Lower lobe of right lung (tissue), 2 donors: ENCODE results near the gene PFN1. TPM values are rescaled to one million over a fixed set of nuclear protein-coding genes. Genes with fewer than 3 reads are reported as not detected.
"Not testable (repeated sequence)": the region's sequence is repeated elsewhere in the genome, so short reads cannot be mapped to it uniquely, and the experiment has no call there.

ENCODE experiments used
- ATAC-seq, 2 donors: fragments of 200-7000 bp; cut with Tn5 transposase; one replicate each; pipeline ENCODE4 v1.9.1; 2020 to 2022; ENCODE audit warnings: mild to moderate bottlenecking in 2 of 2, moderate library complexity in 2 of 2
- DNase-seq: peaks from one replicate; pipeline ENCODE4 v3.0.0-alpha.2; 2020
- H3K27ac ChIP-seq: fragments of 200-600 bp; one replicate; pipeline ENCODE4 v1.8.0; 2022
- H3K27me3 ChIP-seq: fragments of 200-600 bp; one replicate; pipeline ENCODE4 v1.8.0; 2022; ENCODE audit warnings: low read depth
- H3K36me3 ChIP-seq: fragments of 200-600 bp; one replicate; pipeline ENCODE4 v1.8.0; 2022; ENCODE audit warnings: mild to moderate bottlenecking
- H3K4me1 ChIP-seq: fragments of 200-600 bp; one replicate; pipeline ENCODE4 v1.8.0; 2022
- H3K4me3 ChIP-seq: fragments of 200-600 bp; one replicate; pipeline ENCODE4 v1.8.0; 2022; ENCODE audit warnings: mild to moderate bottlenecking
- H3K9me3 ChIP-seq: fragments of 200-600 bp; one replicate; pipeline ENCODE4 v1.8.0; 2022
- intact Hi-C: fragments of 100-400 bp; cut with DNase I; formaldehyde crosslinking; loops from one replicate; pipeline ENCODE4 v1.11.0; 2022
- total RNA-seq: library from RNA; stranded (reverse); fragmentation: NEBNext Ultra II Directional; extraction: Animal tissue kit (Norgen Biotek cat#: 25700); gene quantifications from one replicate; pipeline ENCODE4 v1.2.1, GENCODE V29; 2021
- TF ChIP-seq, protein P1 (sequence below): fragments of 200-600 bp; IDR thresholded peaks from one replicate; pipeline ENCODE4 v1.8.0; 2022; ENCODE audit warnings: antibody characterized with exemption, mild to moderate bottlenecking
- donor health status: DM: no; HTN: yes; CAD: no; lungs with severe emphysema.

The PFN1 gene
- total RNA-seq, 1 donor from 2014 or later = 528 TPM

DNA sequence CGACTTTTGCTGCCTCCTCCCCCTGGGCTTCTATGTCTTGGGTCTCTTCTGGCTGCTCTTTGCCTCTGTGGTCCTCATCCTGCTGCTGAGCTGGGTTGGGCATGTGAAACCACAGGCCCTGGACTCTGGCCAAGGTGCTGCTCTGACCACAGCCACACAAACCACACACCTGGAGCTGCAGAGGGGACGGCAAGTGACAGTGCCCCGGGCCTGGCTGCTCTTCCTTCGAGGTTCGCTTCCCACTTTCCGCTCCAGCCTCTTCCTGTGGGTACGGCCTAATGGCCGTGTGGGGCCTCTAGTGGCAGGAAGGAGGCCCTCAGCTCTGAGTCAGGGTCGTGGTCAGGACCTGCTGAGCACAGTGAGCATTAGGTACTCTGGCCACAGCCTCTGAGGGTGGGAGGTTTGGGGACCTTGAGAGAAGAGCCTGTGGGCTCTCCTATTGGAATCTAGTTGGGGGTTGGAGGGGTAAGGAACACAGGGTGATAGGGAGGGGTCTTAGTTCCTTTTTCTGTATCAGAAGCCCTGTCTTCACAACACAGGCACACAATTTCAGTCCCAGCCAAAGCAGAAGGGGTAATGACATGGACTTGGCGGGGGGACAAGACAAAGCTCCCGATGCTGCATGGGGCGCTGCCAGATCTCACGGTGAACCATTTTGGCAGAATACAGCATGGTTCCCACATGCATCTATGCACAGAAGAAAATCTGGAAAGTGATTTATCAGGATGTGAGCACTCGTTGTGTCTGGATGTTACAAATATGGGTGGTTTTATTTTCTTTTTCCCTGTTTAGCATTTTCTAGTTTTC lies 14.0 kb downstream of the PFN1 start:
- H3K4me3 ChIP-seq = no peak overlapping the region
- H3K4me1 ChIP-seq = peaks cover 26% of the 10 kb centered on the region
- ATAC-seq (peak; percentile 18 to 48), DNase-seq (no peak)
- no peak overlapping the region for H3K27ac ChIP-seq
- intact Hi-C loops = no loop called here
- no peaks in the 10 kb centered on the region for H3K9me3 ChIP-seq
- peaks cover 28% of the 10 kb centered on the region for H3K36me3 ChIP-seq
- TF ChIP-seq, protein P1, sequence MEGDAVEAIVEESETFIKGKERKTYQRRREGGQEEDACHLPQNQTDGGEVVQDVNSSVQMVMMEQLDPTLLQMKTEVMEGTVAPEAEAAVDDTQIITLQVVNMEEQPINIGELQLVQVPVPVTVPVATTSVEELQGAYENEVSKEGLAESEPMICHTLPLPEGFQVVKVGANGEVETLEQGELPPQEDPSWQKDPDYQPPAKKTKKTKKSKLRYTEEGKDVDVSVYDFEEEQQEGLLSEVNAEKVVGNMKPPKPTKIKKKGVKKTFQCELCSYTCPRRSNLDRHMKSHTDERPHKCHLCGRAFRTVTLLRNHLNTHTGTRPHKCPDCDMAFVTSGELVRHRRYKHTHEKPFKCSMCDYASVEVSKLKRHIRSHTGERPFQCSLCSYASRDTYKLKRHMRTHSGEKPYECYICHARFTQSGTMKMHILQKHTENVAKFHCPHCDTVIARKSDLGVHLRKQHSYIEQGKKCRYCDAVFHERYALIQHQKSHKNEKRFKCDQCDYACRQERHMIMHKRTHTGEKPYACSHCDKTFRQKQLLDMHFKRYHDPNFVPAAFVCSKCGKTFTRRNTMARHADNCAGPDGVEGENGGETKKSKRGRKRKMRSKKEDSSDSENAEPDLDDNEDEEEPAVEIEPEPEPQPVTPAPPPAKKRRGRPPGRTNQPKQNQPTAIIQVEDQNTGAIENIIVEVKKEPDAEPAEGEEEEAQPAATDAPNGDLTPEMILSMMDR = peak; percentile 16
- no peaks in the 10 kb centered on the region for H3K27me3 ChIP-seq

DNA sequence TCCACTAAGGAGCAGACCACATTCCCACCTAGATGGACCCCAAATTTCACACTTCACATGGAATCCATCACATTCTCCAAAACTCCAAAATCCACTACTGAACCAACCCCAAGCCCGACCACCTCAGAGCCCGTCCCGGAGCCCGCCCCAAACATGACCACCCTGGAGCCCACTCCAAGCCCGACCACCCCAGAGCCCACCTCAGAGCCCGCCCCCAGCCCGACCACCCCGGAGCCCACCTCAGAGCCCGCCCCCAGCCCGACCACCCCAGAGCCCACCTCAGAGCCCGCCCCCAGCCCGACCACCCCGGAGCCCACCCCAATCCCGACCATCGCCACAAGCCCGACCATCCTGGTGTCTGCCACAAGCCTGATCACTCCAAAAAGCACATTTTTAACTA lies 14.7 kb downstream of the PFN1 start:
- Histone ChIP-seq H3K9me3 (no peaks in the 10 kb centered on the region), H3K4me1 (peaks cover 19% of the 10 kb centered on the region), H3K36me3 (peaks cover 28% of the 10 kb centered on the region), H3K27me3 (no peaks in the 10 kb centered on the region), H3K27ac (no peak overlapping the region), H3K4me3 (no peak overlapping the region)
- intact Hi-C loops = no loop called here
- no peak for DNase-seq
- TF ChIP-seq, protein P1 = no peak
- no peak for ATAC-seq

DNA sequence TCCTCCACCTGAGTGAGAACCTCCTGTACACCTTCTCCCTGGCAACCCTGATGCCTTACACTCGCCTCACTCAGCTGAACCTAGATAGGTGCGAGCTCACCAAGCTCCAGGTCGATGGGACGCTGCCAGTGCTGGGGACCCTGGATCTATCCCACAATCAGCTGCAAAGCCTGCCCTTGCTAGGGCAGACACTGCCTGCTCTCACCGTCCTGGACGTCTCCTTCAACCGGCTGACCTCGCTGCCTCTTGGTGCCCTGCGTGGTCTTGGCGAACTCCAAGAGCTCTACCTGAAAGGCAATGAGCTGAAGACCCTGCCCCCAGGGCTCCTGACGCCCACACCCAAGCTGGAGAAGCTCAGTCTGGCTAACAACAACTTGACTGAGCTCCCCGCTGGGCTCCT lies 15.6 kb downstream of the PFN1 start:
- intact Hi-C loops = no loop called here
- H3K27me3 ChIP-seq = no peaks in the 10 kb centered on the region
- H3K27ac ChIP-seq = no peak overlapping the region
- DNase-seq (no peak), ATAC-seq (no peak)
- H3K9me3 ChIP-seq = no peaks in the 10 kb centered on the region
- H3K4me1 ChIP-seq = peaks cover 10% of the 10 kb centered on the region
- H3K4me3 ChIP-seq = no peak overlapping the region
- H3K36me3 ChIP-seq = peaks cover 20% of the 10 kb centered on the region
- TF ChIP-seq, protein P1 = no peak

DNA sequence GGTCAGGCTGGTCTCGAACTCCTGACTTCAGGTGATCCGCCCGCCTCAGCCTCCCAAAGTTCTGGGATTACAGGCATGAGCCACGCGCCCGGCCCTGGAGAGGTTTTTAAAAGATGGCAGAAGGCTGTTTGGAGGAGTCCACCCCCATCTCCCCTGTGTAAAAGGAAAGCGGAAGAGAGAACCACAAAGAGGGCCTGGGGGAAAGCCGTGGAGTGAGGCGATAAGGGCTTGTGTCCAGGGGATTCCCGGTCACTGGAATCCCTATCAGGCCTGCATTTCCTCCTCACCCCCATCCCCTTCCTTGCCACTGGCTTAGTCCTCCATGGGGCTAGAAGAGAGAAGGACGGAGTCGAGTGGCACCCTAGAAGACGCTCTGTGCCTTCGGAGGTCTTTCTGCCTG lies 16.4 kb downstream of the PFN1 start, which contains the start of gene GP1BA:
GP1BA (plus strand) TSS at position 315 of the 400 bp plus-strand sequence. CDS start 328 bp downstream, outside the sequence.
- Histone ChIP-seq H3K36me3 (peaks cover 12% of the 10 kb centered on the region), H3K27me3 (no peaks in the 10 kb centered on the region), H3K9me3 (no peaks in the 10 kb centered on the region), H3K4me3 (no peak within 1 kb of the TSS), H3K27ac (no peak within 1 kb of the TSS), H3K4me1 (peaks cover 8% of the 10 kb centered on the region)
- TF ChIP-seq, protein P1 = no peak
- DNase-seq = no peak
- intact Hi-C loops = no loop called here
- ATAC-seq = no peak

DNA sequence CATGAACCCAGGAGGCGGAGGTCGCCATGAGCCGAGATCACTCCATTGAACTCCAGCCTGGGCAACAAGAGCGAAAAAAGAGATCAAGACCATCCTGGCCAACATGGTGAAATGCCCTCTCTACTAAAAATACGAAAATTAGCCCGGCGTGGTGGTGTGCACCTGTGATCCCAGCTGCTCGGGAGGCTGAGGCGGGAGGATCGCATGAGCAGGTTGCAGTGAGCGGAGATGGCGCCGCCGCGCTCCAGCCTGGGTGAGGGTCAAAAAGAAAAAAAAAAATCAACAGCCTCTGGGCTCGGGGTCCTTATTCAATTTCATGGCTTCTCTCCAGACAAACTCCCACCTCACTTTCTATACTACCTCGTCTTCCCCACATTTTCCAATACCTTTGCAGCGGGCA lies 19.4 kb downstream of the PFN1 start:
- no peak overlapping the region for H3K4me3 ChIP-seq
- ATAC-seq = no peak
- no peaks in the 10 kb centered on the region for H3K9me3 ChIP-seq
- TF ChIP-seq, protein P1 = no peak
- no peaks in the 10 kb centered on the region for H3K36me3 ChIP-seq
- intact Hi-C loops = no loop called here
- H3K4me1 ChIP-seq = no peaks in the 10 kb centered on the region
- no peaks in the 10 kb centered on the region for H3K27me3 ChIP-seq
- no peak for DNase-seq
- no peak overlapping the region for H3K27ac ChIP-seq

DNA sequence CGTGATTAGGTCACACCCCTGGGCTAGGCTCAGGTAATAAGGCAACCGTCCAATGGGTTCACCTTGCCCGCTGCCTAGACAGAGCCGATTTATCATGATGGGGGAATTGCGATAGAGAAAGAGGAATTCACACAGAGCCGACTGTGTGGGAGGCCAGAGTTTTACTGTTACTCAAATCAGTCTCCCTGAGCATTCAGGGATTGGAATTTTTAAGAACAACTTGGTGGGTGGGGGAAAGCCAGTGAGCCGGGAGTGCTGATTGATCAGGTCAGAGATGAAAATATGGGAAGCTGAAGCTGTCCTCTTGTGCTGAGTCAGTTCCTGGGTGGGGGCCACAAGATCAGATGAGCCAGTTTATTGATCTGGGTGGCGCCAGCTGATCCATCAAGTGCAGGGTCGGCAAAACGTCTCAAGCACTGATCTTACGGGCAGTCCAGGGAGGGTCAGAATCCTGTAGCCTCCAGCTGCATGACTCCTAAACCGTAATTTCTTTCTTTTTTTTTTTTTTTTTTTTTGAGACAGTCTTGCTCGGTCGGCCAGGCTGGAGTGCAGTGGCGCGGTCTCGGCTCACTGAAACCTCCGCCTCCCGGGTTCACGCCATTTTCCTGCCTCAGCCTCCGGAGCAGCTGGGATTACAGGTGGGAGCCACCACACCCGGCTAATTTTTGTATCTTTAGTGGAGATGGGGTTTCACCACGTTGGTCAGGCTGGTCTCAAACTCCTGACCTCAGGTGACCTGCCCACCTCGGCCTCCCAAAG lies 21.6 kb downstream of the PFN1 start:
- H3K27ac ChIP-seq, intact Hi-C loops, ATAC-seq, H3K27me3 ChIP-seq, H3K36me3 ChIP-seq, H3K9me3 ChIP-seq, H3K4me3 ChIP-seq, H3K4me1 ChIP-seq: not testable (repeated sequence)
- DNase-seq = peak; percentile 19
